HUES6 (cell line): ENCODE data around the gene LBP.
A peak's percentile ranks its signal among the peaks of the same experiment; 100 is the strongest.

ENCODE experiments used
- H3K27ac ChIP-seq: 2 replicates; pipeline ENCODE4 v1.7.0; 2013; ENCODE audit warnings: low read depth, mild to moderate bottlenecking, low read length, inconsistent platforms
- H3K27me3 ChIP-seq: 2 replicates; pipeline ENCODE4 v1.6.1; 2013; ENCODE audit warnings: low read length; ENCODE audit not compliant: control insufficient read depth, insufficient read depth
- H3K36me3 ChIP-seq: 2 replicates; pipeline ENCODE4 v1.6.1; 2013; ENCODE audit warnings: low read length; ENCODE audit not compliant: control insufficient read depth, insufficient read depth
- H3K4me1 ChIP-seq: 2 replicates; pipeline ENCODE4 v1.6.1; 2013; ENCODE audit warnings: low read length; ENCODE audit not compliant: control insufficient read depth, insufficient read depth
- H3K4me3 ChIP-seq: 2 replicates; pipeline ENCODE4 v1.5.1; 2013; ENCODE audit warnings: low read depth, low read length
- H3K9ac ChIP-seq: one replicate; pipeline ENCODE4 v1.6.1; 2013; ENCODE audit warnings: mild to moderate bottlenecking, low read length
- H3K9me3 ChIP-seq: 2 replicates; pipeline ENCODE4 v1.6.1; 2013; ENCODE audit warnings: low read depth, low read length; ENCODE audit not compliant: control insufficient read depth, insufficient read depth

LBP gene

GRCh38 chr20:38349856-38350255, 3.6 kb downstream of the LBP start:
- Histone ChIP-seq H3K9ac (no peak overlapping the region), H3K36me3 (no peaks in the 10 kb centered on the region), H3K27me3 (no peaks in the 10 kb centered on the region), H3K27ac (no peak overlapping the region), H3K9me3 (no peaks in the 10 kb centered on the region), H3K4me3 (no peak overlapping the region), H3K4me1 (peaks cover 19% of the 10 kb centered on the region)

GRCh38 chr20:38350879-38351775, 4.8 kb downstream of the LBP start:
- Histone ChIP-seq H3K9me3 (no peaks in the 10 kb centered on the region), H3K36me3 (no peaks in the 10 kb centered on the region), H3K9ac (no peak overlapping the region), H3K27me3 (no peaks in the 10 kb centered on the region), H3K27ac (no peak overlapping the region), H3K4me1 (peaks cover 27% of the 10 kb centered on the region), H3K4me3 (no peak overlapping the region)

GRCh38 chr20:38353316-38353715, 7.0 kb downstream of the LBP start:
- Histone ChIP-seq H3K4me3 (no peak overlapping the region), H3K9ac (no peak overlapping the region), H3K4me1 (peaks cover 27% of the 10 kb centered on the region)

GRCh38 chr20:38354227-38354626, 7.9 kb downstream of the LBP start:
- Histone ChIP-seq H3K27me3 (no peaks in the 10 kb centered on the region), H3K36me3 (no peaks in the 10 kb centered on the region), H3K9me3 (no peaks in the 10 kb centered on the region), H3K9ac (no peak overlapping the region), H3K4me3 (no peak overlapping the region), H3K27ac (no peak overlapping the region), H3K4me1 (peaks cover 27% of the 10 kb centered on the region)

More at GRCh38 chr20:38353316-38353715, 7.0 kb downstream of the LBP start:
- H3K27ac ChIP-seq: 0 out of 2 replicates have a peak overlapping the region, but pooled peaks have one; percentile 23
- no peaks in the 10 kb centered on the region for H3K27me3 ChIP-seq
- no peaks in the 10 kb centered on the region for H3K36me3 ChIP-seq
- H3K9me3 ChIP-seq: no peaks in the 10 kb centered on the region

- no peak overlapping the region for H3K4me3 ChIP-seq
- peak overlapping the region; percentile 16 for H3K9ac ChIP-seq
- no peak overlapping the region for H3K27ac ChIP-seq
- no peaks in the 10 kb centered on the region for H3K36me3 ChIP-seq
- peaks cover 27% of the 10 kb centered on the region for H3K4me1 ChIP-seq
- no peaks in the 10 kb centered on the region for H3K27me3 ChIP-seq
- no peaks in the 10 kb centered on the region for H3K9me3 ChIP-seq
Measured at GRCh38 chr20:38355161-38356012, 9.1 kb downstream of the LBP start.

- Histone ChIP-seq H3K4me3 (no peak overlapping the region), H3K27ac (no peak overlapping the region), H3K27me3 (no peaks in the 10 kb centered on the region), H3K9me3 (no peaks in the 10 kb centered on the region), H3K9ac (no peak overlapping the region), H3K36me3 (no peaks in the 10 kb centered on the region), H3K4me1 (peaks cover 27% of the 10 kb centered on the region)
Measured at GRCh38 chr20:38357653-38358207, 11.4 kb downstream of the LBP start.

GRCh38 chr20:38358556-38358955, 12.3 kb downstream of the LBP start:
- no peaks in the 10 kb centered on the region for H3K9me3 ChIP-seq
- H3K27me3 ChIP-seq: no peaks in the 10 kb centered on the region
- H3K27ac ChIP-seq: no peak overlapping the region
- no peak overlapping the region for H3K9ac ChIP-seq
- no peak overlapping the region for H3K4me3 ChIP-seq
- H3K4me1 ChIP-seq: peaks cover 20% of the 10 kb centered on the region
- no peaks in the 10 kb centered on the region for H3K36me3 ChIP-seq

- Histone ChIP-seq H3K4me3 (no peak overlapping the region), H3K27ac (no peak overlapping the region), H3K9ac (no peak overlapping the region), H3K36me3 (no peaks in the 10 kb centered on the region), H3K27me3 (no peaks in the 10 kb centered on the region), H3K9me3 (no peaks in the 10 kb centered on the region), H3K4me1 (no peaks in the 10 kb centered on the region)
Measured at GRCh38 chr20:38363004-38363747, 16.9 kb downstream of the LBP start.

- Histone ChIP-seq H3K4me3 (no peak overlapping the region), H3K27me3 (no peaks in the 10 kb centered on the region), H3K4me1 (no peaks in the 10 kb centered on the region), H3K27ac (no peak overlapping the region), H3K9me3 (no peaks in the 10 kb centered on the region), H3K9ac (no peak overlapping the region), H3K36me3 (no peaks in the 10 kb centered on the region)
Measured at GRCh38 chr20:38369389-38369788, 23.1 kb downstream of the LBP start.

- Histone ChIP-seq H3K27ac (no peak overlapping the region), H3K9me3 (peaks cover 4% of the 10 kb centered on the region), H3K36me3 (no peaks in the 10 kb centered on the region), H3K9ac (no peak overlapping the region), H3K27me3 (no peaks in the 10 kb centered on the region), H3K4me1 (no peaks in the 10 kb centered on the region), H3K4me3 (no peak overlapping the region)
Measured at GRCh38 chr20:38372806-38373205, 26.5 kb downstream of the LBP start.
